GM18517 (cell line): Measurements from ENCODE around the gene LDLRAD4.
A peak's percentile ranks its signal among the peaks of the same experiment; 100 is the strongest.

Experiments
- ATAC-seq: cut with Tn5 transposase; IDR thresholded peaks from one replicate; pipeline ENCODE4 v1.9.1; 2021; ENCODE audit warnings: mild to moderate bottlenecking, moderate library complexity; ENCODE audit not compliant: unreplicated experiment

Gene LDLRAD4

DNA sequence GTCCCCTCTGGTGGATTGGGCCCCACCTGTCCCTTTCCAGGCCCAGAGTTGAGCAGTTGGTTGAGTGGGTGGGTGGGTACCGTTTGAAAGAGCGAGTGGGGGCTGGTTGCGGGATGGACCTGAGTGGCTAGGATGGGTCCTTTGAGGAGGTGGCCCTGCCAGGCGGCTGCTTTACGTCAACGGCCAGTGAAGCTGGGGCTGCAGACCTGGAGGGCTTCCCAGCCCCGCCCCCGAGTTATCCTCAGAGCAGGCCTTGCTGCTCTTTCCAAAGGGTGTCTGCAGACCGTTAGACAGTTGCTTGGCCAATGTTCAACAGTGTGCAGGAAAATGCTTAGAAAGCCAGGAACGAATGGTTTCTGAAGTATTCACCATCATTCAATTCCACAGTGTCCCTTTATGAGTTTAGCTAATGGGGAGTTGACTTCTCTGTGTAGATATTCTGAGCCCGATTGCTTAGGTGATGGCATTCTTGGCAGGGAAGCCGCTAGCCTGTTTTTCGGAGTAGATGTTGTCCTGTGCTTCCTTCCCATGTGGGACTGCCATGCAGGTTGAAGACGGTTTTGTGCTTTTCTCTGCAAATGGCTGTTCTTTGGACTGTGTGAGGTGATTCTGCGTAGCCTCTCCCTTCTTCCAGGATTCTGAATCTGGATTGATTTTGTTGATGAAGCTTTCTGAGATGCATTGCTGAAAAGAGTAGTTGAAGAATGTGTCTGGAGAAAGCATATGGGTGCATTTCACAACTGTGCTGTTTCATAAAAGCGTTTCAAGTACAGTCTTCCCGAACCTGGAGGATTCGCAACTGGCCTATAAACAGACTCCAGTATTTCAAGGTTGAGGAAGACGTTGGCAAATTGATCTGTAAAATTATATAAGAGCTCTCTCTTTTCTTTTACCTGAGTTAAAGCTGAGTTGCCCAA lies 45.8 kb downstream of the LDLRAD4 start:
- ATAC-seq: no peak

GRCh38 chr18:13265008-13265910 lies 46.7 kb downstream of the LDLRAD4 start:
- ATAC-seq: no peak

- ATAC-seq: no peak
Observed at GRCh38 chr18:13265911-13266217, 47.3 kb downstream of the LDLRAD4 start.

- no peak for ATAC-seq
Observed at GRCh38 chr18:13266218-13267100, 47.9 kb downstream of the LDLRAD4 start.

GRCh38 chr18:13267431-13267873 lies 48.9 kb downstream of the LDLRAD4 start:
- no peak for ATAC-seq

DNA sequence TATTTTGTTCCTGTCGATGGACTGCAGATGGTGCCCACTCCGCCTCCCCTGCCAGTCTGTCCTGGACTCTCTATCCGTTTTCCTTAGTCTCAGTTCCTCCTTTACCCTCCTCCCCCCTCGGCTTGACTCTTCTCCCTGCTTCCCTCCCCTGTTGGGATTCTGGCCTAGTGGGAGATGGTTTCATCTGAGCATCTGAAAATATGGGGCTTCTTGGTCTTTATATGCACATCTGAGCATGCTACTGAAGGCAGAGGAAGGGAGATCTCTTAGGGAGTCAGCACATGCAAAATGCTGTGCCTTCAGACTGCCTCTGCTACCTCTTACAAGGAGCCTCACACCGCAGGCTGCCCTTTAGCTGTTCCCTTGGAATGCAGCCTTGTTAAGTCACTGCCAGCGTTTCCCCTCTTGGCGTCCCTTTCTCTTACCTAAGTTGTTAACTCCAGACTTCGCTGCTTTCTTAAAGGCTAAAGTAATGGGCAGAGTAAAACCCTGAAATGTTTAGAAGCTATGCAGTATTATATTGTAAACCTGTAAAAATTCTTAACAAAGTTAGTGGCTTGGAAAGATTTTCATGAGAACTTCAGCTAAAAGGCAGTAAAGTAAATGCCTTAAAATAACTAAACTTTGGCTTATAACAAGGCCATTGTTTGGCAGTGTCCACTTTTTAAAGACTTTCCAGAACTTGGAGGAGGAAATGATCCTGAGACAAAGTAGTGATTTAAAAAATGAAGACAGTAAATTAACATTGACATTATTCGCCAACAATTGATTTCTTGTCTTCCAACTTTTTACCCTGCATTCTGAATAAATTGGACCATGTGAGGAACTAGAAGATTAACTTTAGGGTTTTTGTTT lies 49.8 kb downstream of the LDLRAD4 start:
- ATAC-seq: no peak

GRCh38 chr18:13269013-13269280 lies 50.4 kb downstream of the LDLRAD4 start:
- no peak for ATAC-seq

DNA sequence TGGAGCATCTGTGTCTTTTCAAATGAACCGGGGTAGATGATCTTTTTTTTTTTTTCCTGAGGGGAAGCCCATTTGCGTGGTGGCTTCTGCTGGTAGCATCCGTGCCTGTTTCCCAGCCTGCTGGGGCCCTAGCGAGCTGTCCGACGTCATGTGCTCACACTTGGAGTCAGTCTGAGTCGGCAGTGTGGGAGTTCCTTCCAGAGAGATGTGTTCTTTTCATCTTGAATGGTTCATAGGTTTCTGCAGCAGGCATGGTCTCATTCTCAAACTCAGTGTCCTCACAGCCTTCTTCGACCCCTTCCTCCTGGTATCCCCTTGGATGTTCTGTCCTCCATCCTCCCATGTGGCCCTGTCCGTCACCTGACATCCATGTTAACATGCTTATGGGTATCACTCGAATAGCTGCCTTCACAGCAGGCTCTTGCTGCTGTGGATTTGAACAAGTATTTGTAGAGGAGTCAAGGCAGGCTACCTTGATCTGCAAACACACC lies 51.0 kb downstream of the LDLRAD4 start:
- ATAC-seq: no peak

GRCh38 chr18:13270279-13270855 lies 51.8 kb downstream of the LDLRAD4 start:
- no peak for ATAC-seq

DNA sequence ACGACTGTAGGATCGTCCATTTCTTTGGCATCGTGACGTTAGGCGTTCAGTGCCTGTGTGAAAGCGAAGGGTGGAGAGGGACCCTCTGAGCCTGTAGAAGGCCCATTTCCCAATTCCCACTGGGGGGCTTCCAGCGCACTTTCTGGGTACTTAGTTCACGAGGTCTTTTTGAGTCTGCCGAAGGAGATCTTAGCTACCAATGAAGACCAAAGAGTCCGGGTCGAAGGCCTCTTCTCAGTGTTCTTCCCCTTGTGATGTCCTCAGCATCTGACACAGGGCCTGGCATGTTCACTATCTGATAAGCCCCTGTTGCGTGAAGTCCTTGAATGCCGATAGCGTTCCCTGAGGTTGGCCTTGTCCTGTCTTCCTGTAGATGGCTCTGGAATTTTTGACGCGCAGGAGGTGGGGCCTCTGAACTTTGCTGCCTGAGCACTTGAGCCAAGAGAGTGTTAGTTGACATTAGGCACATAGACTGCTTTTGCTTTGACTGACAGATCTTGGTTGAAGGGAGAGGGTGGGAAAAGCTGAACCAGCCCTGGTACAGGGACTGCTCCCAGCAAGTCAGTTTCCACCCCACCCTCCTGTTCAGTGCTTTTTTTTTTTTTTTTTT lies 52.8 kb downstream of the LDLRAD4 start:
- ATAC-seq: no peak

DNA sequence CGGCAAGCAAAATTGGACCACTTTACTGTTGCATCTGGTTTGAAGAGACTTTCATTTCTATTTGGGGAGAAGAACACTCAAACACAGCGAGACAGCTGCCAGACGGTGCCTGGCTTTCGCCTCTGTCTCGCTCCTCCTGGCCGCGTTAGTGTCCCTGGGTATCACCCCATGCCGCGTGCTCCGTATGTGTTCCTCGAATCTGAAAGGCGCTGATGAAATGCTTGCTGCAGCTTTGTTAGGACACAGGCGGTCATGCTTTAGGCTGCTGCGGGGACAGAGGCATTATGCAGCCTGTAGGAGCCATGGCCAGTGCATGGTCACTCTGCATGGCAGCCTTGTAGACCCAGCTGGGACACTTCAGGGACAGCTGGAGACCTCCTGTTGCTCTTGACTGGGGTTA lies 53.9 kb downstream of the LDLRAD4 start:
- ATAC-seq: no peak

- no peak for ATAC-seq
Observed at GRCh38 chr18:13273800-13274199, 55.2 kb downstream of the LDLRAD4 start.

GRCh38 chr18:13275075-13275474 lies 56.5 kb downstream of the LDLRAD4 start:
- ATAC-seq: no peak

GRCh38 chr18:13276530-13277520 lies 58.3 kb downstream of the LDLRAD4 start:
- ATAC-seq: no peak

GRCh38 chr18:13278062-13278630 lies 59.6 kb downstream of the LDLRAD4 start:
- ATAC-seq: no peak

- ATAC-seq: peak; percentile 94
Observed at GRCh38 chr18:13279181-13280069, 60.9 kb downstream of the LDLRAD4 start.
